Liver (tissue), 9 donors: ENCODE results near the gene AGAP6. TPM values are rescaled to one million over a fixed set of nuclear protein-coding genes. Genes with fewer than 3 reads are reported as not detected.
A peak's percentile ranks its signal among the peaks of the same experiment; 100 is the strongest.
"Not testable (repeated sequence)": the region's sequence is repeated elsewhere in the genome, so short reads cannot be mapped to it uniquely, and the experiment has no call there.

Source experiments
- DNase-seq: peaks from one replicate; pipeline ENCODE4 v3.0.0-alpha.2; 2017; ENCODE audit warnings: low spot score
- H3K27ac ChIP-seq, 2 donors: one replicate each; pipeline ENCODE4 v1.7.0; 2013; ENCODE audit warnings: inconsistent platforms in 2 of 2, low read length in 2 of 2, control low read depth in 1 of 2, low read depth in 1 of 2, mild to moderate bottlenecking in 1 of 2
- H3K27me3 ChIP-seq, 4 donors: one replicate each; pipeline versions ENCODE4 v1.6.1 to v1.7.0; 2013; ENCODE audit warnings: low read length in 3 of 4, inconsistent platforms in 1 of 4, mild to moderate bottlenecking in 1 of 4, moderate library complexity in 1 of 4; ENCODE audit not compliant: control insufficient read depth in 4 of 4, insufficient read depth in 4 of 4
- H3K36me3 ChIP-seq, 4 donors: one replicate each; pipeline versions ENCODE4 v1.6.1 to v1.7.0; 2013; ENCODE audit warnings: low read length in 3 of 4, mild to moderate bottlenecking in 3 of 4, low read depth in 1 of 4, moderate library complexity in 1 of 4; ENCODE audit not compliant: control insufficient read depth in 4 of 4, insufficient read depth in 3 of 4
- H3K4me1 ChIP-seq, 4 donors: one replicate each; pipeline versions ENCODE4 v1.6.1 to v1.7.0; 2013; ENCODE audit warnings: low read length in 3 of 4, mild to moderate bottlenecking in 3 of 4, moderate library complexity in 1 of 4; ENCODE audit not compliant: control insufficient read depth in 4 of 4, insufficient read depth in 4 of 4
- H3K4me3 ChIP-seq, 3 donors: one replicate each; pipeline versions ENCODE4 v1.6.1 to v1.7.0; 2013; ENCODE audit warnings: low read length in 3 of 3, control low read depth in 1 of 3, low read depth in 1 of 3, mild to moderate bottlenecking in 1 of 3
- H3K9ac ChIP-seq, 2 donors: one replicate each; pipeline ENCODE4 v1.7.0; 2013; ENCODE audit warnings: low read length in 2 of 2, mild to moderate bottlenecking in 2 of 2, moderate library complexity in 2 of 2, control low read depth in 1 of 2, low read depth in 1 of 2
- H3K9me3 ChIP-seq, 4 donors: one replicate each; pipeline versions ENCODE4 v1.6.1 to v1.7.0; 2013; ENCODE audit warnings: low read length in 3 of 4; ENCODE audit not compliant: control insufficient read depth in 4 of 4
- RAD21 ChIP-seq, 2 donors: IDR thresholded peaks; 2 replicates each; pipeline ENCODE4 v1.6.1; 2016; ENCODE audit warnings: antibody characterized with exemption in 2 of 2, mild to moderate bottlenecking in 2 of 2
- WGBS: extraction: QIAGEN DNeasy Blood & Tissue Kit; methylation state at CpG from one replicate; pipeline ENCODE4 v1.1.7; 2013; 5-methylcytosine and 5-hydroxymethylcytosine counted together
- polyA plus RNA-seq, 2 donors: library from polyadenylated mRNA; stranded (reverse) in 1 of 2; unstranded in 1 of 2; fragments of 200-250 nt in 1 of 2; fragments of >200 nt in 1 of 2; fragmentation: Nextera tagmentation in 1 of 2; extraction: Ambion mirVana in 1 of 2; gene quantifications; one replicate each; pipeline versions ENCODE4 v1.2.1 to v1.2.3, GENCODE V29; 2013 to 2015
- total RNA-seq, 2 donors: library from RNA; depleted of rRNA; stranded (reverse); fragments of >200 nt; gene quantifications; one replicate each; pipeline ENCODE4 v1.2.3, GENCODE V29; 2014
- donor health status: healthy.
- donor health status: healthy.
- donor health status: healthy.
- donor health status: healthy.
- donor health status: healthy.

The AGAP6 gene
- total and polyA plus RNA-seq, 4 donors = 3.0 to 9.4 (median 4.0) TPM

DNA sequence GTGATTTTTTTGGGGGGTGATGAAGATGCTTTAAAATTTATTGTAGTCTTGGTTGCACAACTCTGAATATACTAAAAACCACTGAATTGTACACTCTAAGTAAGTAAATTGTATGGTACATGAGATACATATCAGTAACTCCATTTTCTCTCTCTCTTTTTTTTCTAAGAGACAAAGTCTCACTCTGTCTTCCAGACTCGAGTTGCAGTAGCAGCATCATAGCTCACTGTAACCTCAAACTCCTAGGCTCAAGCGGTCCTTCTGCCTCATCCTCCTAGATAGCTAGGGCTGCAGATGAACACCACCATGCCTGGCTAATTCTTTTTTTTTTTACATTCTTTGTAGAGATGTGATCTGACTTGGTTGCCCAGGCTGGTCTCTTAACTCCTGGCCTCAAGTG lies 39.5 kb upstream of the AGAP6 start:
- H3K9me3 ChIP-seq, H3K27me3 ChIP-seq, DNase-seq, H3K36me3 ChIP-seq, H3K4me3 ChIP-seq, H3K9ac ChIP-seq, H3K27ac ChIP-seq, H3K4me1 ChIP-seq: not testable (repeated sequence)
- WGBS = 91% methylated on average over 2 of the region's 2 CpGs

DNA sequence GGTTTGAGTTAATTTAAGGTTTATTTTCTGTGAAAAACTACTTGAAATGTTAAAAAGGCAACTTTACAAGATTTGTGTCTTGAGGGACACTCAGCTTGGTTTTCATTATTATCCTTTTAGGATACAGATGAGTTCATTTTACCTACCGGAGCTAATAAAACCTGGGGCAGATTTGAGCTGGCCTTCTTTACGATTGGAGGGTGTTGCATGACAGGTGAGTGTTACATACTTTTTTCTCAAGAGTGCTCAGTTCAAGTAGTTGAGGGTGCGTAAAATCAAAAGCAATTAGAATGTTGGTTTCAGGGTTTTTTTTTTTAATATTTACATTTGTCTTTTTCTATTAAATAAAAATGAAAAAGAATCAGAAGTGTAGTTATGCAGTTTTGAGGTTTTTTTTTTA lies 36.2 kb upstream of the AGAP6 start:
- not testable (repeated sequence) for DNase-seq, H3K4me3 ChIP-seq, H3K27me3 ChIP-seq, H3K9ac ChIP-seq, H3K27ac ChIP-seq, H3K9me3 ChIP-seq, H3K4me1 ChIP-seq
- peaks cover 0 to 11% (median 1%) of the 10 kb centered on the region in 4 donors for H3K36me3 ChIP-seq
- 95% methylated on average over 3 of the region's 3 CpGs for WGBS

DNA sequence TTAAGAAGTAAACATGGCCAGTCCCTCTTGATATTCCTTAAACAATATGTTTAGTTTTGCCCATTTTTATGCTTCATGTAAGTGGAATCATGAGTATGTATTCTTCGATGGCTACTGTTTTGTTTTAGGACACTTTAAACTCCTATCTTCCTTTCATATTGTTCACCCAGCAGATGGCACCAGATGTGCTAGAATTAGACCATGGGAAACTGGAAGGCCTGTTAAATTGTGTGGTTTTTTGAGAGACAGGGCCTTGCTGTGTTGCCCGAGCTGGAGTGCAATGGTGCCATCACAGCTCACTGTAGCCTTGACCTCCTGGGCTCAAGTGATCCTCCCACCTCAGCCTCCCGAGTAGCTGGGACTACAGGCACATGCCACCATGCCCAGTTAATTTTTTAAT lies 35.1 kb upstream of the AGAP6 start:
- DNase-seq, H3K9ac ChIP-seq, H3K4me3 ChIP-seq, H3K27ac ChIP-seq, H3K27me3 ChIP-seq, H3K9me3 ChIP-seq, H3K4me1 ChIP-seq: not testable (repeated sequence)
- peaks cover 0 to 11% (median 4%) of the 10 kb centered on the region in 4 donors for H3K36me3 ChIP-seq
- 91% methylated on average over 3 of the region's 3 CpGs for WGBS
- peak in 1 of 2 donors; percentile 15 for TF ChIP-seq RAD21 (IDR thresholded peaks at IDR 0.05)

DNA sequence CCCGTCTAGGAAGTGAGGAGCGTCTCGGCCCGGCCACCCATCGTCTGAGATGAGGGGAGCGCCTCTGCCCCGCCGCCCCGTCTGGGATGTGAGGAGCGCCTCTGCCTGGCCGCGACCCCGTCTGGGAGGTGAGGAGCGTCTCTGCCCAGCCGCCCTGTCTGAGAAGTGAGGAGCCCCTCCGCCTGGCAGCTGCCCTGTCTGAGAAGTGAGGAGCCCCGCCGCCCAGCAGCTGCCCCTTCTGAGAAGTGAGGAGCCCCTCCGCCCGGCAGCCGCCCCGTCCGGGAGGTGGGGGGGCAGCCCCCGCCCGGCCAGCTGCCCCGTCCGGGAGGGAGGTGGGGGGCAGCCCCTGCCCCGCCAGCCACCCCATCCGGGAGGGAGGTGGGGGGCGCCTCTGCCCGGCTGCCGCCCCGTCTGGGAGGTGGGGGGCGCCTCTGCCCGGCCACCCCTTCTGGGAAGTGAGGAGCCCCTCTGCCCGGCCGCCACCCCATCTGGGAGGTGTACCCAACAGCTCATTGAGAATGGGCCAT lies 17.8 kb upstream of the AGAP6 start:
- DNase-seq, H3K4me1 ChIP-seq, H3K27ac ChIP-seq, H3K36me3 ChIP-seq, H3K4me3 ChIP-seq, H3K27me3 ChIP-seq, H3K9ac ChIP-seq, H3K9me3 ChIP-seq: not testable (repeated sequence)
- 97% methylated on average over 37 of the region's 37 CpGs for WGBS

DNA sequence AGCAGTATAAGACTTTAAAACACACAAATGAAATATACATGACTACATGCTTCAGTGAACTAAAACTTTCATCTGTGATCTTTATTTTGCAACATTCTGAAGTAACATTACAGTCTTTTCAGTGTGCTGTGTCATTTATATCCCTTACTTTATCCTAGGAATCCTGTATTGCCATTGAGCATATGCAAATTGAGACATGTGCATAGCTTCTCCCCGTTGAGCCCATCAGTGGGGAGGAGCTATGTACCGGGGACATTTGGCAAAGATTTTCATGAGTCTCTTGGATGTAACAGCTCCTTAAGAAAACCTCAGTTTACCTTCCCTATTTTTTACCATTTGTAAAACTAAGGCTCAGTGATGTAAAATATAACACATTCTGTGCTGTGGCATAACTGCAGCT lies 16.7 kb upstream of the AGAP6 start:
- not testable (repeated sequence) for H3K27me3 ChIP-seq, H3K4me1 ChIP-seq, H3K4me3 ChIP-seq, DNase-seq, H3K9ac ChIP-seq, H3K9me3 ChIP-seq, H3K36me3 ChIP-seq, H3K27ac ChIP-seq
- 82% methylated on average over 2 of the region's 2 CpGs for WGBS

DNA sequence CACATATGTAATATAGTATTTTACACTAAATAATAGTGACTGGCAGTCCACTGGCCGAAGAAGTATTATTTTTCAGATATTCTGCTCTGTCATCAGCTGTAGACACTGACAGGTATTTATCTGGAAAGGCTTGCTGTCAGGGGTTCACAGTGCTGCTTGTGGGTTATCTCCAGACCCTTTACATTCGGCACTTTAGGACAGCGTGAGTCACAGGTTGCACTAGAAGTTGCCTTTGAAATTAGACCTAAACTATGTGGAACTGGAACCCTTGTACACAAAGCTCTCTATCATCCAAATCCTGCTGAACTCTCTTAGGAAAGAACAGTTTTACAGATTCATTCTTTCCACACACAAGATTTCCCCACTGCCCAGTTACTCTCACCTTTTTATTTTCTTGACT lies 16.1 kb upstream of the AGAP6 start:
- not testable (repeated sequence) for H3K4me3 ChIP-seq, H3K9ac ChIP-seq, H3K4me1 ChIP-seq, H3K9me3 ChIP-seq, H3K27ac ChIP-seq, H3K27me3 ChIP-seq, H3K36me3 ChIP-seq, DNase-seq
- WGBS = 89% methylated on average over 3 of the region's 3 CpGs

DNA sequence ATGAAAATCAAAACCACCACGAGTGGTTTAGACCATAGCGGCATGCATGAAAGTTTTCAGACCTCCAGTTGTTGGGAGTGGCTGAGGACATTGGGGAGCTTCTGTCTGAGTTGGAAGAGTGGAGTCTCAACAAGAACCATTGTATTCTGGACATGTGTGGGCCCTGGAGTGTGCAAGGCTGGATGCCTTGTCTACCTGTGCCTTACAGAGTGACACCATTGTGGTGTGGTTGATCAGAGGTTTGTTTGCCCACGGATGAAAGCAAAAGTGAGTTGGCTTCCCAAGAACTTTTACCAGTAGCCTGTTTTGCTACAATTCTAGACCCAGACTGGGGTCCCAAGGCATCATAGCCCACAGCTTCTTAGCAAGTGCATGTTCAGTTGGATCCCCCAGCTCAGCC lies 10.4 kb upstream of the AGAP6 start:
- DNase-seq, H3K4me3 ChIP-seq, H3K9me3 ChIP-seq, H3K27ac ChIP-seq, H3K27me3 ChIP-seq, H3K4me1 ChIP-seq, H3K9ac ChIP-seq, H3K36me3 ChIP-seq: not testable (repeated sequence)
- WGBS = 99% methylated on average over 3 of the region's 3 CpGs

DNA sequence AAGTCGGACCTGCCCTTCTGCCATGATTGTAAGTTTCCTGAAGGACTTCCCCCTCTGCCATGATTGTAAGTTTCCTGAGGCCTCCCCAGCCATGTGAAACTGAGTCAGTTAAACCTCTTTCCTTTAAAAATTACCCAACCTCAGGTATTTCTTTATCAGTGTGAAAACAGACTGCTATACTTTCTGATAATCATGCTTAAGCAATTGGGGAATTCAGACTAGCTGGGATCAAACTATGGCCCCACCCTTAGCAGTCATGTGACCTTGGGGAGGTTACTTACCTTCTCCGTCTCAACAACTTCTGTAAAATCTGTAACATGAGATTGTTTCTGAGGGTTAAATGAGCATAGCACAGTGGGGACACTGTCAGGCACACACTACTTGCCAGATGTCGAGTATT lies 999 bp upstream of the AGAP6 start:
- not testable (repeated sequence) for H3K9me3 ChIP-seq, H3K9ac ChIP-seq, H3K36me3 ChIP-seq, H3K27me3 ChIP-seq, H3K4me3 ChIP-seq, H3K4me1 ChIP-seq, H3K27ac ChIP-seq, DNase-seq
- 88% methylated on average over 3 of the region's 3 CpGs for WGBS

DNA sequence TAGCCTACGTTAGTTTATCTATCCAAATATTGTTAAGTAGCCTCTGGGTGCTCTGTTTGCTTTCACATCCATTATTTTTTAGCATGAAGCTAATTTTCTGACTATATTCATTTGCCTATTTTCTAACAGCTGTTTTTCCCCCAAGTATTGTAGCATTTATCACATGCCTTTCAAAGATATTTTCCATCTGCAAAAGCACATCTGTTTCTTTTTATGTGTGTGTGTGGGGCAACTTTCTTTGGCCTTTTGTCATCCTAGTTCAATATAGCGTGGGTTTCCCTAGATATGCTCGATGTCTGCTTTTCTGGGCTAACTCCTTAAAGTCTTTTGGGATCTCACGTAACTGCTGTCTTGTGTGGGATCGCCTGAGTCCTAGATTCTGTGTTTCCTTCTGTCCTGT lies 7.1 kb downstream of the AGAP6 start:
- not testable (repeated sequence) for DNase-seq, H3K27ac ChIP-seq, H3K9ac ChIP-seq, H3K4me1 ChIP-seq, H3K27me3 ChIP-seq, H3K9me3 ChIP-seq, H3K36me3 ChIP-seq, H3K4me3 ChIP-seq
- WGBS = 92% methylated on average over 5 of the region's 5 CpGs
